RWPE2 (cell line): ENCODE data around the gene EPHA6.

Source experiments
- ATAC-seq: fragments of 200-7000 bp; cut with Tn5 transposase; 3 replicates; pipeline ENCODE4 v1.9.1; 2021; ENCODE audit warnings: low read depth
- DNase-seq: peaks from one replicate; pipeline ENCODE4 v3.0.0-alpha.2; 2020; ENCODE audit warnings: low spot score
- H3K27ac ChIP-seq: fragments of 450-650 bp; 2 replicates; pipeline ENCODE4 v1.5.1; 2017; ENCODE audit warnings: mild to moderate bottlenecking; ENCODE audit not compliant: poor library complexity, severe bottlenecking
- H3K27me3 ChIP-seq: fragments of 250-450 bp; sonication (Bioruptor Pico); 2 replicates; pipeline ENCODE4 v1.5.1; 2021; ENCODE audit warnings: mild to moderate bottlenecking, moderate library complexity; ENCODE audit not compliant: insufficient read depth, poor library complexity, severe bottlenecking
- H3K36me3 ChIP-seq: fragments of 250-450 bp; sonication (Bioruptor Pico); 2 replicates; pipeline ENCODE4 v1.5.1; 2020; ENCODE audit warnings: low read depth, mild to moderate bottlenecking, moderate library complexity
- H3K4me1 ChIP-seq: fragments of 250-450 bp; sonication (Bioruptor Pico); 2 replicates; pipeline ENCODE4 v1.5.1; 2021; ENCODE audit warnings: mild to moderate bottlenecking, moderate library complexity; ENCODE audit not compliant: insufficient read depth, poor library complexity, severe bottlenecking
- H3K4me3 ChIP-seq: fragments of 250-450 bp; sonication (Bioruptor Pico); 2 replicates; pipeline ENCODE4 v1.5.1; 2021; ENCODE audit warnings: mild to moderate bottlenecking, moderate library complexity; ENCODE audit not compliant: severe bottlenecking
- H3K9me3 ChIP-seq: fragments of 250-450 bp; sonication (Bioruptor Pico); 2 replicates; pipeline ENCODE4 v1.5.1; 2021; ENCODE audit warnings: mild to moderate bottlenecking, moderate library complexity; ENCODE audit not compliant: severe bottlenecking
- TF ChIP-seq, protein P1 (sequence below): fragments of 450-650 bp; IDR thresholded peaks from one replicate; pipeline ENCODE4 v1.5.1; 2017; ENCODE audit warnings: mild to moderate bottlenecking, moderate library complexity; ENCODE audit not compliant: poor library complexity, severe bottlenecking

The EPHA6 gene

DNA sequence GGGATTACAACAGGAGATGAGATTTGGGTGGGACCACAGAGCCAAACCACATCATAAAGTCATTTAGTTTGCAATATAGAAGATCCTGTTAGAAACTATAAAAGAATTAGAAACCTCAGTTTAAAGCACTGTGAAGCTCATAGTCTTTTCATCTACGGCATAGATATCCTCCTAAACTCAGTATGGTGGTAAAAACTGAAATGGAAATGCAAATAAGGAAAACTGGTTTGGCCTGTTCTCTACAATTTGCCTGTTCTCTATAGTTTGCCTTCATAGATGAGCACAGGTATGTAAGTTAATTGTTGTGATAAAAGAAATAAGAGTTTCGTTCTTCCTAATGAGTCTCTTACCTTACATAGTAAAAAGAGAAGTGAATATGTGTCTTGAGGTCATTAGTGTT lies 618.5 kb downstream of the EPHA6 start:
- Histone ChIP-seq H3K27ac (no peak overlapping the region), H3K36me3 (no peaks in the 10 kb centered on the region), H3K4me1 (no peaks in the 10 kb centered on the region), H3K9me3 (no peaks in the 10 kb centered on the region), H3K4me3 (no peak overlapping the region), H3K27me3 (no peaks in the 10 kb centered on the region)
- DNase-seq (no peak), ATAC-seq (no peak)
- TF ChIP-seq, protein P1, sequence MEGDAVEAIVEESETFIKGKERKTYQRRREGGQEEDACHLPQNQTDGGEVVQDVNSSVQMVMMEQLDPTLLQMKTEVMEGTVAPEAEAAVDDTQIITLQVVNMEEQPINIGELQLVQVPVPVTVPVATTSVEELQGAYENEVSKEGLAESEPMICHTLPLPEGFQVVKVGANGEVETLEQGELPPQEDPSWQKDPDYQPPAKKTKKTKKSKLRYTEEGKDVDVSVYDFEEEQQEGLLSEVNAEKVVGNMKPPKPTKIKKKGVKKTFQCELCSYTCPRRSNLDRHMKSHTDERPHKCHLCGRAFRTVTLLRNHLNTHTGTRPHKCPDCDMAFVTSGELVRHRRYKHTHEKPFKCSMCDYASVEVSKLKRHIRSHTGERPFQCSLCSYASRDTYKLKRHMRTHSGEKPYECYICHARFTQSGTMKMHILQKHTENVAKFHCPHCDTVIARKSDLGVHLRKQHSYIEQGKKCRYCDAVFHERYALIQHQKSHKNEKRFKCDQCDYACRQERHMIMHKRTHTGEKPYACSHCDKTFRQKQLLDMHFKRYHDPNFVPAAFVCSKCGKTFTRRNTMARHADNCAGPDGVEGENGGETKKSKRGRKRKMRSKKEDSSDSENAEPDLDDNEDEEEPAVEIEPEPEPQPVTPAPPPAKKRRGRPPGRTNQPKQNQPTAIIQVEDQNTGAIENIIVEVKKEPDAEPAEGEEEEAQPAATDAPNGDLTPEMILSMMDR: no peak

DNA sequence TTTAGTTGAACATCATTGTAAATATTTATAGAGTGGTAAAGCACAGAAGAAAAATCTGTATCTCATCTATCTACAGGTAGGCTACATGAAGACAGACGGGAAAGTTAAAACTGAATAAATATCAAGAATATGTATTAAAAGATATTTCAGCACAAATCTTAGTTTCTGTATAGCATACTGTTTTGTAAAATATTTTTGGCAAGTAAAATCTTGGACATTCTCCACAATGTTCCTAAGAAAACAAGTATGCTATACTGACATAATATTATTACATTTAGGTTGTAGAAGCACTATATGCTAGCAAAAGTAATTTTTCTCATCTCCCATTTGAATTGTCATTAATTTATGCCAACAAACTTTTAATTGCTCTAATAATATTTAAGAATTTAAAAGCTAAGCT lies 623.7 kb downstream of the EPHA6 start:
- H3K36me3 ChIP-seq: no peaks in the 10 kb centered on the region
- H3K27ac ChIP-seq: no peak overlapping the region
- H3K4me3 ChIP-seq: no peak overlapping the region
- DNase-seq (no peak), ATAC-seq (no peak)
- H3K9me3 ChIP-seq: no peaks in the 10 kb centered on the region
- TF ChIP-seq, protein P1: no peak
- no peaks in the 10 kb centered on the region for H3K27me3 ChIP-seq
- H3K4me1 ChIP-seq: no peaks in the 10 kb centered on the region

DNA sequence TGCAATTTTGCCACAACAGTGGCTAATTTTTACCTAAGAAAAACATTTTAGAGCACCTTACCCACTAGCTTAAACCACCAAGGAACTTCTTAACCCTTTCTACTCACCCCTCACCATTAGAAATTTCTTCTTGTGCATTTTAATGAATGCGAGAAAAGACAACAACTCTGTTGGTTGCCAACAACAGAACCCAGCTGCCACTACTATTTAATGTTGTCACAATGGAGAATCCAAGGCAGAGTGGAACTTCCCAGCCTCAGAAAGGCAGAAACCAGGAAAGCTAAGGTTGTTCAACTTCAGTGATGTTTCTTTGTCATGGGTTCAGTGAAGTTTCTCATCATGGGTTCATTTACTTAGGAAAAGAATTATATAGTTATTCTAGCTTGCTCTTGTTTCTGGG lies 625.0 kb downstream of the EPHA6 start:
- TF ChIP-seq, protein P1: no peak
- Histone ChIP-seq H3K4me3 (no peak overlapping the region), H3K27ac (no peak overlapping the region), H3K9me3 (no peaks in the 10 kb centered on the region), H3K27me3 (no peaks in the 10 kb centered on the region), H3K36me3 (no peaks in the 10 kb centered on the region), H3K4me1 (no peaks in the 10 kb centered on the region)
- no peak for ATAC-seq
- DNase-seq: no peak

DNA sequence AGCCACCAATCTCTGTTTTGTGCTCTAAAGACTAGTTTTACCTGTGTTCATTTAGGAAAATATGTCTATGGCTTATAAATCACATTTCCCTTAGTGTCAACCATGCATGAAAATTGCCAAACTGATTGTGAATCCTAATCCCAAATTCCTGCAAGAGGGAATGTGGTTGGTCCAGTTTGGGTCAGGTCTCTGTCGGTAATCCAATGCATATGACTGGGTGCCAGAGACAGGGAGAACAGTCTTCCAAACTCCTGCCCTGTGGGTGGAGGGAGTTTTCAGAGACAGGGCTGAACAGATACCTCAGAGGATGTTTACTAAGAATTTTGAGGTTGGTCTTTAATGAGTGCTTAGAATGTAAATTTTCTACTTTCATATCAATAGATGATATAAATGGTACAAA lies 649.6 kb downstream of the EPHA6 start:
- no peaks in the 10 kb centered on the region for H3K36me3 ChIP-seq
- ATAC-seq: no peak
- TF ChIP-seq, protein P1: no peak

DNA sequence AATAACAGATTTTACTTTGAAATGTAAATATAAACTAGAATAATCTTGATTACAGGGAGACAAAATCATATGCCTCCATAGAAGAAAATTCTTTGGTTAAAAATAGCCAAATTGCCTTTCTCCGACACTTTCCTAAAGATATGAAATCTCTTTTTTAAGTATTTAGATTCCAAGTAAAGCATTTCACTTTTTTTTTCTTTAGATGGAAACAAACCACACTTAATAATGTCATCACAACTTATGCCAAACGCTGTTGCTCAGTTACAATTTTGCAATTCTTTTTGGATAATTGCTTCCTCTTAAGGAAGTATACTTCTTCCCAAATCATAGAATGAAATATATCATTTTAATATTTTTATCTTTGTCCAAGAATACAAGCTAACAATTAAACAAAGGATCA lies 656.1 kb downstream of the EPHA6 start:
- Histone ChIP-seq H3K27me3 (no peaks in the 10 kb centered on the region), H3K4me3 (no peak overlapping the region), H3K36me3 (no peaks in the 10 kb centered on the region), H3K9me3 (no peaks in the 10 kb centered on the region), H3K4me1 (no peaks in the 10 kb centered on the region), H3K27ac (no peak overlapping the region)
- TF ChIP-seq, protein P1: no peak
- DNase-seq (no peak), ATAC-seq (no peak)

More for the DNA sequence above, 649.6 kb downstream of the EPHA6 start:
- H3K27ac ChIP-seq: no peak overlapping the region
- no peaks in the 10 kb centered on the region for H3K27me3 ChIP-seq
- no peaks in the 10 kb centered on the region for H3K4me1 ChIP-seq
- DNase-seq: no peak
- no peak overlapping the region for H3K4me3 ChIP-seq
- no peaks in the 10 kb centered on the region for H3K9me3 ChIP-seq
